Colonic mucosa (tissue), 4 donors: Measurements from ENCODE around the gene ROBO1. TPM values are rescaled to one million over a fixed set of nuclear protein-coding genes. Genes with fewer than 3 reads are reported as not detected.

Experiments
- DNase-seq: peaks from one replicate; pipeline ENCODE4 v3.0.0-alpha.2; 2020
- H3K27ac ChIP-seq: fragments of 200-600 bp; one replicate; pipeline ENCODE4 v1.8.0; 2021
- H3K27me3 ChIP-seq: fragments of 200-600 bp; one replicate; pipeline ENCODE4 v1.8.0; 2021
- H3K36me3 ChIP-seq: fragments of 200-600 bp; one replicate; pipeline ENCODE4 v1.8.0; 2021
- H3K4me1 ChIP-seq: fragments of 200-600 bp; one replicate; pipeline ENCODE4 v1.8.0; 2021; ENCODE audit warnings: mild to moderate bottlenecking
- H3K4me3 ChIP-seq: fragments of 200-600 bp; one replicate; pipeline ENCODE4 v1.8.0; 2021
- H3K9ac ChIP-seq, 2 donors: one replicate each; pipeline ENCODE4 v1.7.0; 2013; ENCODE audit warnings: control low read depth in 2 of 2, low read depth in 2 of 2, low read length in 2 of 2
- H3K9me3 ChIP-seq: fragments of 200-600 bp; one replicate; pipeline ENCODE4 v1.8.0; 2021
- intact Hi-C: fragments of 100-400 bp; cut with DNase I; formaldehyde crosslinking; loops from one replicate; pipeline ENCODE4 v1.14.1; 2022
- total RNA-seq, 2 donors: library from RNA; stranded (reverse); fragmentation: NEBNext Ultra II Directional in 1 of 2; extraction: Animal tissue kit (Norgen Biotek cat#: 25700) in 1 of 2; gene quantifications; one replicate each; pipeline ENCODE4 v1.2.1, GENCODE V29; 2021
- TF ChIP-seq, protein P1 (sequence below): fragments of 200-600 bp; IDR thresholded peaks from one replicate; pipeline ENCODE4 v1.8.0; 2022; ENCODE audit warnings: antibody characterized with exemption, mild to moderate bottlenecking
- donor health status: healthy.
- donor health status: DM: no; HTN: no; CAD: no.
- donor health status: DM: no; HTN: no; CAD: no.

ROBO1 gene
- total RNA-seq, 2 donors from 2014 or later: 8.1 to 9.4 TPM

- DNase-seq: no peak
- Histone ChIP-seq H3K36me3 (no peaks in the 10 kb centered on the region), H3K27me3 (no peaks in the 10 kb centered on the region), H3K4me1 (no peaks in the 10 kb centered on the region), H3K27ac (no peak overlapping the region), H3K9me3 (no peaks in the 10 kb centered on the region), H3K9ac (no peak overlapping the region), H3K4me3 (no peak overlapping the region)
- intact Hi-C loops: no loop called here
- TF ChIP-seq, protein P1, sequence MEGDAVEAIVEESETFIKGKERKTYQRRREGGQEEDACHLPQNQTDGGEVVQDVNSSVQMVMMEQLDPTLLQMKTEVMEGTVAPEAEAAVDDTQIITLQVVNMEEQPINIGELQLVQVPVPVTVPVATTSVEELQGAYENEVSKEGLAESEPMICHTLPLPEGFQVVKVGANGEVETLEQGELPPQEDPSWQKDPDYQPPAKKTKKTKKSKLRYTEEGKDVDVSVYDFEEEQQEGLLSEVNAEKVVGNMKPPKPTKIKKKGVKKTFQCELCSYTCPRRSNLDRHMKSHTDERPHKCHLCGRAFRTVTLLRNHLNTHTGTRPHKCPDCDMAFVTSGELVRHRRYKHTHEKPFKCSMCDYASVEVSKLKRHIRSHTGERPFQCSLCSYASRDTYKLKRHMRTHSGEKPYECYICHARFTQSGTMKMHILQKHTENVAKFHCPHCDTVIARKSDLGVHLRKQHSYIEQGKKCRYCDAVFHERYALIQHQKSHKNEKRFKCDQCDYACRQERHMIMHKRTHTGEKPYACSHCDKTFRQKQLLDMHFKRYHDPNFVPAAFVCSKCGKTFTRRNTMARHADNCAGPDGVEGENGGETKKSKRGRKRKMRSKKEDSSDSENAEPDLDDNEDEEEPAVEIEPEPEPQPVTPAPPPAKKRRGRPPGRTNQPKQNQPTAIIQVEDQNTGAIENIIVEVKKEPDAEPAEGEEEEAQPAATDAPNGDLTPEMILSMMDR: no peak
Observed at GRCh38 chr3:79534727-79535126, 233.1 kb downstream of the ROBO1 start.

DNA sequence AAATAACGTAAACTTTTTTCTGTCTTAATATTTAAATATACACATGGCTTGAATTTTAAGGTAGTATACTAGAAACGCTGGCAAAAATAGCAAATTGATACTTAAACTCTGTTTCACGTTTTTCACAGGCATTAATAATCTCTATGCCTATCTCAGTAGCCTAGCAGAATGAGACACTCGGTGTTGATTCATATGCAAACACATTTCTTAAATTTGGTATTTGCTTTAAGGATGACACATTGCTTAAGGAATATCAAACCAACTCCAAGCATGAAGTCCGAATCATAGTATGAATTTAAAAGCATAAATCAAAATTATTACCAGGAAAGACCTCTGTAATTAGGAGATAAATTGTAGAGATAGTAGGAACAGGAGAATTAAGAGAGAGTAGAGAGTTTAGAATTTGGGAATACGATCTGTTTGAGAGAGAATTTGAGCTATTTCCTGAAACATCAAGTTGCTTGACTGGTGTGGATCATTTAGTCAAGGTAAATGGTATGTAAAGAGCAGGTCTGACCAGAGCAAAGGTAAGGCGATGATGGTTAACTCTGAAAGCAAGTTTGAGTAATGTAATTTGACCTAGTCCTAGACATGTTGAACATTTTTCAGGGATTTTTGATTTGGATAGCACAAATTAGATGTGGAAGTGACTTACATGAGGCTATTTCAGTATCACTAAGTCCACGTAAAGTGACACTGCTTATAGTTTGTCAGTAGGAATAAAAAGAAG is 236.1 kb downstream of the ROBO1 start:
- Histone ChIP-seq H3K36me3 (no peaks in the 10 kb centered on the region), H3K27me3 (no peaks in the 10 kb centered on the region), H3K27ac (no peak overlapping the region), H3K4me1 (no peaks in the 10 kb centered on the region), H3K9ac (no peak overlapping the region), H3K9me3 (no peaks in the 10 kb centered on the region), H3K4me3 (no peak overlapping the region)
- TF ChIP-seq, protein P1: no peak
- intact Hi-C loops: no loop called here
- DNase-seq: no peak

DNA sequence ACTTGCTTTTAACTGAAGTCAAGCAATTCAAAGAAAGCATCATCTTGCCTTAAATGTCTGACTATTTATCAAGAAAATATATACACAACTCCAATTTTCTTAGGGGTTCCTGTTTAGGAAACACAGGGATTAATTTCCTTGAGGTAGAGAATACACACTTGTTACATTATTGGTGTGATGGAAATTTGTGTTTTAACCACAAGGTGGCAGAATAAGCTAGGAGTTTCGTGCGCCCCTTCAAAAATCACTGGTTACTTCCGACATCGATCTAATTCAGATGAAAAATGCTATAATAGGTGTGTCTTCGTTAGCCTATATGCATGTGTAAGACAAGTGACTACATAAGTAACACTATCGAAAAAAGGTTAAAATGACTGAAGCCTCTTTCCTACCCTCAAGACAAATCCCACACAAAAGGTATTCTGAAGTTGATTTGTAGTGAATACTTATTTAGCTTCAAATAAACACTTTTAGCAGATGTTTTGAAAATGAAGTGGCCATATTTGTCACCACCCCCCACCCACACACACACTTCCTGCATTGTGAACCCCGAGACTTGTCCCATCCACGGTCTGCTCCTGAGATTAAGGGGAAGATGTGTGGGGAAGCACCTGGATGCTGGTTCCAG is 246.5 kb downstream of the ROBO1 start:
- H3K9me3 ChIP-seq: no peaks in the 10 kb centered on the region
- no peak for DNase-seq
- intact Hi-C loops: loop anchor here (10.0 kb wide), 1 partner anchor 1163 kb away; no protein-coding TSS in a partner anchor
- no peaks in the 10 kb centered on the region for H3K36me3 ChIP-seq
- no peak overlapping the region for H3K4me3 ChIP-seq
- TF ChIP-seq, protein P1: peak; percentile 45
- no peak overlapping the region for H3K9ac ChIP-seq
- H3K27me3 ChIP-seq: no peaks in the 10 kb centered on the region
- no peaks in the 10 kb centered on the region for H3K4me1 ChIP-seq
- H3K27ac ChIP-seq: no peak overlapping the region

GRCh38 chr3:79517766-79518413 is 249.9 kb downstream of the ROBO1 start:
- Histone ChIP-seq H3K9me3 (no peaks in the 10 kb centered on the region), H3K27me3 (no peaks in the 10 kb centered on the region), H3K9ac (no peak overlapping the region), H3K4me3 (no peak overlapping the region), H3K36me3 (no peaks in the 10 kb centered on the region), H3K27ac (no peak overlapping the region), H3K4me1 (no peaks in the 10 kb centered on the region)
- DNase-seq: no peak
- intact Hi-C loops: no loop called here
- TF ChIP-seq, protein P1: no peak

GRCh38 chr3:79516795-79517194 is 251.0 kb downstream of the ROBO1 start:
- DNase-seq: no peak
- Histone ChIP-seq H3K9ac (no peak overlapping the region), H3K4me1 (no peaks in the 10 kb centered on the region), H3K27me3 (no peaks in the 10 kb centered on the region), H3K36me3 (no peaks in the 10 kb centered on the region), H3K4me3 (no peak overlapping the region), H3K9me3 (no peaks in the 10 kb centered on the region), H3K27ac (no peak overlapping the region)
- TF ChIP-seq, protein P1: no peak
- intact Hi-C loops: no loop called here
